ENCODE results near the gene MGAT4C.
"Not testable (repeated sequence)": the region's sequence is repeated elsewhere in the genome, so short reads cannot be mapped to it uniquely, and the experiment has no call there.

MGAT4C gene

GRCh38 chr12:86256163-86256562, at the start of gene MGAT4C:
Gene MGAT4C (minus strand): TSS chr12:86256391.
- no peak for DNase-seq

GRCh38 chr12:86296396-86296795, 40.2 kb upstream of the MGAT4C start:
- not testable (repeated sequence) for DNase-seq

GRCh38 chr12:86293682-86294240, 37.6 kb upstream of the MGAT4C start:
- no peak for DNase-seq

- DNase-seq = no peak
Measured at GRCh38 chr12:86292480-86292879, 36.3 kb upstream of the MGAT4C start.

GRCh38 chr12:86290615-86291014, 34.4 kb upstream of the MGAT4C start:
- DNase-seq = no peak

- DNase-seq = no peak
Measured at GRCh38 chr12:86286119-86286518, 29.9 kb upstream of the MGAT4C start.

GRCh38 chr12:86283620-86284019, 27.4 kb upstream of the MGAT4C start:
- no peak for DNase-seq

- no peak for DNase-seq
Measured at GRCh38 chr12:86275356-86275755, 19.2 kb upstream of the MGAT4C start.

GRCh38 chr12:86265329-86265695, 9.1 kb upstream of the MGAT4C start:
- DNase-seq = no peak

- DNase-seq = no peak
Measured at GRCh38 chr12:86264451-86265328, 8.5 kb upstream of the MGAT4C start.

GRCh38 chr12:86261578-86261977, 5.4 kb upstream of the MGAT4C start:
- DNase-seq = no peak

- DNase-seq = no peak
Measured at GRCh38 chr12:86261142-86261541, 5.0 kb upstream of the MGAT4C start.

- no peak for DNase-seq
Measured at GRCh38 chr12:86260183-86260582, 4.0 kb upstream of the MGAT4C start.

- DNase-seq = no peak
Measured at GRCh38 chr12:86257134-86257533, 943 bp upstream of the MGAT4C start.

GRCh38 chr12:86254399-86255107, 1.6 kb downstream of the MGAT4C start:
- no peak for DNase-seq

GRCh38 chr12:86249851-86250250, 6.3 kb downstream of the MGAT4C start:
- DNase-seq = no peak

- no peak for DNase-seq
Measured at GRCh38 chr12:86249276-86249675, 6.9 kb downstream of the MGAT4C start.

GRCh38 chr12:86247871-86248270, 8.3 kb downstream of the MGAT4C start:
- DNase-seq = no peak

GRCh38 chr12:86241600-86241999, 14.6 kb downstream of the MGAT4C start:
- DNase-seq = no peak

GRCh38 chr12:86234316-86234855, 21.8 kb downstream of the MGAT4C start:
- no peak for DNase-seq

GRCh38 chr12:86233126-86233525, 23.1 kb downstream of the MGAT4C start:
- no peak for DNase-seq

GRCh38 chr12:86230516-86231146, 25.6 kb downstream of the MGAT4C start:
- no peak for DNase-seq

GRCh38 chr12:86229772-86230171, 26.4 kb downstream of the MGAT4C start:
- DNase-seq = no peak

Measured in activated effector memory CD4-positive, alpha-beta T cell treated with Interleukin-2 at 50 U/mL for 16 hours (primary cell).